Renal cortical epithelial cell (primary cell): ENCODE data around the gene USP14. TPM values are rescaled to one million over a fixed set of nuclear protein-coding genes. Genes with fewer than 3 reads are reported as not detected.
A peak's percentile ranks its signal among the peaks of the same experiment; 100 is the strongest.

ENCODE experiments used
- DNase-seq: peaks from one replicate; pipeline ENCODE4 v3.0.0-alpha.2; 2011; ENCODE audit warnings: low read depth
- total RNA-seq: library from RNA; depleted of rRNA; stranded (reverse); fragments of >200 nt; gene quantifications from 2 replicates; pipeline ENCODE4 v1.2.3, GENCODE V29; 2014

Gene USP14
- total RNA-seq, 1 donor from 2014 or later: 117 TPM

DNA sequence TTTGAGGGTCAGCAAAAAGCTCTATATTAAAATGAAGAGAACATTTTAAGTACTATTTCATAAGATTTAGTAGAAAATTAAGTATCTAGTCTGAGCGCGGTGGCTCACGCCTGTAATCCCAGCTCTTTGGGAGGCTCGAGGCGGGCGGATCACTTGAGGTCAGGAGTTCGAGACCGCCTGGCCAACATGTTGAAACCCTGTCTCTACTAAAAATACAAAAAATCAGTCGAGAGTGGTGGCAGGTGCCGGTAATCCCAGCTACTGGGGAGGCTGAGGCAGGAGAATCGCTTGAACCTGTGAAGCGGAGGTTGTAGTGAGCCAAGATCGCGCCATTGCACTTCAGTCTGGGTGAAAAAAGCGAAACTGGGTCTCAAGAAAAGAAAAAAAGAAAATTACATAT is 1.6 kb downstream of the USP14 start:
- DNase-seq: no peak

DNA sequence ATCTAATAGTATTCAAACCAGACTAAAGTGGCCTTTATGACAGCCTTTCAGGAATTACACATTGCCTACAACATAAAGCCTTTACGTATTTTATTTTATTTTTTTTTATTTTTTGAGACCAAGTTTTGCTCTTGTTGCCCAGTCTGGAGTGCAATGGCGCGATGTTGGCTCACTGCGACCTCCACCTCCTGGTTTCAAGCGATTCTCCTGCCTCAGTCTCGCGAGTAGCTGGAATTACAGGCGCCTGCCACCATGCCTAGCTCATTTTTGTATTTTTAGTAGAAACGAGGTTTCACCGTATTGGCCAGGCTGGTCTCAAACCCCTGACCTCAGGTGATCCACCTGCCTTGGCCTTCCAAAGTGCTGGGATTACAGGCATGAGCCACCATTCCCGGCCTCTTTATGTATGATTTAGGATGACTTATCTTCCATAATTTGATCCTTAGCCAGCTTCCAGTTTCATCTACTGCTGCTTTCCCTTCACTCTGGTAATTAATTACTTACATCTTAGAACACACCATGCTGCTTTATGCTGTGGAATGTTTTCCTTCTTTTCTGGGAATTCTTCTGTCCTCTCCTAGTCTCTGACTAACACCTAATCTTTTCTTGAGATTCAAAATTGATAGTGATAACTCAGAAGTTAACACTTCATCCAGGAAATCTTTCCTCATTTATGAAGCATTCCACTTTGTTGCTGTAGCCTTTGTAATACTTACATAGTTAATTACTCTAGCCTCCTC is 2.6 kb downstream of the USP14 start:
- DNase-seq: peak; percentile 8

DNA sequence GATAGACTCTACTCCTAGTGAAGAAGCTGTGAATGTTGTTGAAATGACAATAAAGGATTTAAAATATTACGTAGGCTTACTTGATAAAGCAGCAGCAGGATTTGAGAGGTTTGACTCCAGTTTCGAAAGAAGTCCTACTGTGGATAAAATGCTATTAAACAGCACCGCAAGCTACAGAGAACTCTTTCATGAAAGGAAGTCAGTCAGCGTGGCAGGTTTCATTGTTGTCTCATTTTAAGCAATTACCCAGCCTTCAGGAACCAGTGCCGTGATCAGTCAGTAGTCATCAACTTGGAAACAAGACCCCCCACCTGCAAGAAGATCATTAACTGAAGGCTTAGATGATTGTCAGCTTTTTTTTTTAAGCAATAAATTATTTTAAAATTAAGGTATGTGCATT is 14.0 kb downstream of the USP14 start:
- no peak for DNase-seq

- DNase-seq: no peak
Observed at GRCh38 chr18:179499-179898, 21.1 kb downstream of the USP14 start.

GRCh38 chr18:181711-182110 is 23.4 kb downstream of the USP14 start:
- no peak for DNase-seq

GRCh38 chr18:183769-184168 is 25.4 kb downstream of the USP14 start:
- no peak for DNase-seq

DNA sequence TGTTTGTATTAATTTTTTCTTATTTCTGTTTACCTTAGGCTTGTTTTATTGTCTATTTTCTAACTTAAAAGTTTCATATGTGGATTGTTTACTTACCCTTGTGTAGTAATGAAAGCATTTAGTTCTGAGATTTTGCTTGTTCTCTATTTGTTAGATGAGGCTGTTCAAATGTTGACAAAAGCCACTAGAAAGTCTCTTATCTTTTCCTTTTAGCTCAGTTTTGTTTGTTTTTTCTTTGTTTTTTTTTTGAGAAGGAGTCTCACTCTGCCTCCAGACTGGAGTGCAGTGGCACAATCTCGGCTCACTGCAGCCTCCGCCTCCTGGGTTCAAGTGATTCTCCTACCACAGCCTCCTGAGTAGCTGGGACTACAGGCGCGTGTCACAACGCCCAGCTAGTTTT is 30.9 kb downstream of the USP14 start:
- no peak for DNase-seq

DNA sequence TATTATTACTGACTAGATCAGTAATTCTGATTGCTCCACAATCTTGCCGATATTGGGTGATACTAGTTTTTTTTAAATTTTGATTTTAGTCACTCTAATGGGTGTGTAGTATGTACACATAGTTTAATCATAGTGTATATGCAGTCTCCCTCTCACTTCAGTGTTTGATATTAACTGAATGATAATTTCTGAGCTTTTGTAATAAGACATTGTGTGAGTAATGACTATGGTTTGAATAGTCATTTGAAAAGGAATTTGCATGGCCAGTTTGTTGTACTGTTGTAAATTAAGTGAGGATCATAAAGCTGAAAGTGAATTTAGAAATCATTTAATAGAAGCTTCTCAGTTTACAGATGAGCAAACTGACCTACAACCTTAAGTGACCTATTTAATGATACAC is 33.4 kb downstream of the USP14 start:
- peak; percentile 13 for DNase-seq

GRCh38 chr18:192801-193200 is 34.4 kb downstream of the USP14 start:
- no peak for DNase-seq

DNA sequence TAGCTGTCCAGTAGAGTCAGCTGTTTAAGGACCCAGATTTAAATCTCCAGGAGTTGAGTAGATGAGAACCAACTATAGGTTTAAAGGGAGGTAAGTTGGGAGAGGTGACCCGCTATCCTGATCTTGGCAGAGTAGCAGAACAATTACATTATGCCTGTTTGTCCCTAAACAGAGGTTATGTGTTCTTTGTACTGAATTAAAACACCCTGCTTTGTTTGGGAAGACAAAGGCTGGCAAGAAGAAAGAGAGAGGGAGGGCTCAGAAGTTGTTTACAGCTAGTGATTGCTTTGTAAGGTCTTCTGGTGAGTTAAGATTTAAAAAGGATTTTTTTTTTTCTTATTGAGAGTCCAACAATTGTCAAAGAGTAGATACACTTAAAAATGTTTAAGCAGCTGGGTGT is 37.3 kb downstream of the USP14 start:
- DNase-seq: no peak

DNA sequence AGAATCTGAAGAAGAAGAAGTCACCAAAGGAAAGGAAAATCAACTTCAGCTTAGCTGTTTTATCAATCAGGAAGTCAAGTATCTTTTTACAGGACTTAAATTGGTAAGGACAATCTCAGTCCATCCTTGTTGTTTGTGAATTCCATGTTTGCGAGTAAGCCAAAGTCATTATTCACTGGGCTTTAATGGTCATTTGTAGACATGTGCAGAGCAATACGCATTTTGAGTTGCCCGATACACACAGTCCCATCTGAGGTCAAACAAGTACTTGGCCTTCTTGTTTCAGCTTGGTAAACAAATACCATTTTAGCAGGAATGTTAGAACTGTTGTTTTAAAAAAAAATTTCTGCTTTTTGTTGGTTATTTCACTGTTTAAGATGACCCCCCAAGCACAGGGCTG is 40.9 kb downstream of the USP14 start:
- no peak for DNase-seq

DNA sequence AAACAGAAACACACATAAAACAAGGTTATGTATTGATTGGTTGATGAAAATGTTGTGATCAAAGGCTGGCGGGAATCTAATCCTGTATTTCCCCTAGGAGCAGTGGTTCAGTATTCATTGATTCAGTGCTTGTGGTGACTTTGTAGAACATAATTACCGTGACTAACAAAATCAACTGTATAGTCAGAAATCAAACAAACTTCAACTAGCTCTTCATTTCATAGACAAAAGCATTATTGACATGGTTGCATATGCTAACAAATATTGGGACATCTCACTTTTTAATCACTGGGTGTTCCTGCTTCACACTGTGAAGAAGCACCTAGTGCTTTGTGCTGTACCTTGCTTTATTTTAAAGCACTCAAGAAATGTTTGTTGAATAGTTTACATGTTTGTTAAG is 41.4 kb downstream of the USP14 start:
- DNase-seq: no peak

GRCh38 chr18:210075-210474 is 51.7 kb downstream of the USP14 start:
- DNase-seq: no peak

DNA sequence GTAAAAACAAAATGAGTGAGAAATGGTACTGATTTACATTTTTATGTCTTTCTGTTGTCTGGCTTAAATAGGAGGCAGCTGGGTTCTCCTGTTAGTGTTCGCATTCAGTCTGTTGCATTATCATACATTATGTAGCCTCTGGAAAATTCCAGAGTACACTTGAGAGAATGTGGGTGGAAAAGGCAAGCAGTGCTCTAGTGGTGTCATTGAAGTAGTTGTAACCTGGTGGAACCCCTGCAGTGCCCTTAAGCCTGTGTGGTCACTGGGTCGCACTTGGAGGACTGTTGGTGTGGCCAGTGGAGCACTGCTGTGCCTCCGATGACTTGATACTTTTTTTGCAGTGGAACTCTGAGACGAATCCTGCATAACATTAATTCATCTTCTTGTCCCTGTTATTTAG is 52.4 kb downstream of the USP14 start:
- DNase-seq: no peak

- DNase-seq: no peak
Observed at GRCh38 chr18:211582-211981, 53.2 kb downstream of the USP14 start.

DNA sequence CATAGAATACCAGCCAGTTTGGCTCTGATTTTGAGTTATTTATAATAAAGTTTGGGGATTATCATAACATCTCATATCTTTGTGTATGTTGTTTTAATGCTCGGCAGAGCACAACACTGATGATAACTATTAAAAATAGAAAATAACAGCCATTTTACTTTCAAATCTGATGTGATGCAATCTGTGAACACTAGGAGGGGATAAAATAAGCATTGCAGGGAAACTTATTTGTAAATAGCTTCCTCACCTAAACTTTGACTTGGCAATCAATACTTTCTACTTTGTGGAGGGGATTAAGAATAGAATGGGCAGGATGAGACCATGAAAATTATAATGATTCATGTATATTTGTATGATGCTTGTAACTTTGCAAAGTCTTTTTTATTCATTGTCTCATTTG is 54.4 kb downstream of the USP14 start:
- no peak for DNase-seq

- DNase-seq: no peak
Observed at GRCh38 chr18:213505-213904, 55.1 kb downstream of the USP14 start.

DNA sequence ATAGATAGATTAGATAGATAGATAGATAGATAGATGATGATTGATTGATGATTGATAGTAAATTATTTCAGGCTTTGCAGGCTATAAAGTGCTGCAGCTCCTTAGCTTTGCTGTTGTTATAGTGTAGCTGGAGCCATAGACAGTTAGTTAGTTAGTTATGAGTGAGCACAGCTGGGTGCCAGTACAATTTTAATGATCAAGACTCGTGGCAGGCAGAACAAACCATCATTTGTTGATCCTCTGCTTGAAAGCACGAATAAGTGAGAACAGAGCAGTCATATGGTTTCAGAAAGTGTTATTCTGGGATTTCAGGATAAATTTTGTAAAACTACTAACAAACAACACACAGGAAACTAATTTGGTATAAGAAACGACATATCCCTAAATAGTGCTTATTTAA is 55.6 kb downstream of the USP14 start:
- no peak for DNase-seq

GRCh38 chr18:215448-216010 is 57.2 kb downstream of the USP14 start:
- DNase-seq: no peak

GRCh38 chr18:217532-218336 is 59.4 kb downstream of the USP14 start:
- peak; percentile 62 for DNase-seq

DNA sequence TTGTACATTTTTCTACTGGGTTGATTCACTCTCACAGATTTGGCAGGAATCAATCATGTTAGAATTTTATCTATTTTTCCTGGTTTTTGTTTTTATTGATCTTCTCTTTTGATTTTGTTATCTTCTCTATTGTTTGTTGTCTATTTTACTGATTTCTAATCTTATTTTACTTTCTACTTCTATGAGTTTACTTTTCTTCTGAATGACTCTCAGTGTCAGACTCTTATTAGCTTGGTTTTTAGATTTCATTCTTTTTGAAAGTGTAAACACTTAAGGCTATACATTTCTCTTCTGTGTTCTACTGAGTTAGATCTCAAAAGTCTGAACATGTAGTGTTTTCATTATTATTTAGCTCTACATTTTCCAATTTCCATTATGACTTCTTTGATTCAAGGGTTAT is 62.4 kb downstream of the USP14 start:
- DNase-seq: no peak

DNA sequence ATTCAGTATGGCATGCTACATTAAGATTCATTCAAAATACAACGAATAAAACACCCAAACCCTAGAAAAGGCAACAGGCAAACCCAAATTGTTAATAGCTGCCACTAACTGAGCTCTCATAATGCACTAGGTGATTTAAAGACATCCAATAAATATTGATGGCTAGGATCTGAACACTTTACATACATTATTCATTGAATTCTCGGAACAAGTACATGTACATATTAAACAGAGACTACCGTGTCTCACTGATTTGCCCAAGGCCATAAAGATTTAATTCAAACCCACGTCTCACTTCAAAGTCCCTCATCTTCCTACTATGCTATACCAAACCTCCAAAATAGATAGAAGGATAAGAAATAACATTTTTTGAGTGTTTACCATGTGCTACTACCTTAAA is 67.4 kb downstream of the USP14 start:
- DNase-seq: no peak

DNA sequence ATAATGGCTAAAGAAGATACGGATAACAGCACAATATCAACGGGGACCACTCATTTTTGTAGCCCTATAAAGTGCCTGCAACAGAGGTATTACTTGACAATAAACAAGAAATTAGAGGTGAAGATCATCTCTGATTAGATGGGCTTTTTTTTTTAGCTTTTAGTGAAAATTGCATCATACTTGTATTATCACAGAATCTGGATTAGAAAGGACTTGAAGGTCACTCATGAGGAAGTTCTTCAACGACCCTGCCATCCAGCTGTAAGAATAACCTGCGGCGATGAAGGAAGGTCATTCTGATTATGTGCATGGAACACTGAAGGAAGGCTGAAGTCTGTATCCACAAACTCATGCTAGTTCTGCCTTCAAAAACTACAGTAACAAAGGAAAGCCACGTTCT is 69.0 kb downstream of the USP14 start:
- no peak for DNase-seq
